Central memory CD8-positive, alpha-beta T cell (primary cell): Measurements from ENCODE around the gene GINS3.
"Not testable (repeated sequence)": the region's sequence is repeated elsewhere in the genome, so short reads cannot be mapped to it uniquely, and the experiment has no call there.

Source experiments
- ATAC-seq: fragments of 150-1000 bp; cut with Tn5 transposase; replicated peaks from 2 replicates; pipeline ENCODE4 v1.10.0; 2022; ENCODE audit warnings: mild to moderate bottlenecking, moderate FRiP score, moderate number of reproducible peaks; ENCODE audit not compliant: poor library complexity, severe bottlenecking; ENCODE audit errors: extremely low read depth
- DNase-seq, 2 donors: peaks; one replicate each; pipeline ENCODE4 v3.0.0; 2021; ENCODE audit warnings: low spot score in 2 of 2
- H3K27ac Mint-ChIP-seq: one replicate; pipeline ENCODE4 v1.8.0; 2022; ENCODE audit warnings: low read depth, mild to moderate bottlenecking, moderate library complexity, mixed read lengths
- H3K27me3 Mint-ChIP-seq: one replicate; pipeline ENCODE4 v1.8.0; 2022; ENCODE audit warnings: mixed read lengths
- H3K36me3 Mint-ChIP-seq: one replicate; pipeline ENCODE4 v1.8.0; 2022; ENCODE audit warnings: mild to moderate bottlenecking, moderate library complexity, mixed read lengths; ENCODE audit not compliant: insufficient read depth
- H3K4me1 Mint-ChIP-seq: one replicate; pipeline ENCODE4 v1.8.0; 2022; ENCODE audit warnings: mixed read lengths
- H3K4me3 Mint-ChIP-seq: one replicate; pipeline ENCODE4 v1.8.0; 2022; ENCODE audit warnings: mild to moderate bottlenecking, moderate library complexity, mixed read lengths
- H3K9me3 Mint-ChIP-seq: one replicate; pipeline ENCODE4 v1.8.0; 2022; ENCODE audit warnings: mixed read lengths

The GINS3 gene

GRCh38 chr16:58401305-58401704 is 9.0 kb downstream of the GINS3 start:
- not testable (repeated sequence) for H3K4me1 Mint-ChIP-seq, H3K27me3 Mint-ChIP-seq, DNase-seq, H3K4me3 Mint-ChIP-seq, H3K36me3 Mint-ChIP-seq, ATAC-seq, H3K27ac Mint-ChIP-seq, H3K9me3 Mint-ChIP-seq

- H3K27ac Mint-ChIP-seq = no peak overlapping the region
- DNase-seq (no peak), ATAC-seq (no peak)
- H3K36me3 Mint-ChIP-seq = no peaks in the 10 kb centered on the region
- no peaks in the 10 kb centered on the region for H3K9me3 Mint-ChIP-seq
- no peaks in the 10 kb centered on the region for H3K4me1 Mint-ChIP-seq
- H3K4me3 Mint-ChIP-seq = no peak overlapping the region
- H3K27me3 Mint-ChIP-seq = no peaks in the 10 kb centered on the region
These were observed 10.5 kb downstream of the GINS3 start for GRCh38 chr16:58402796-58403195.

- DNase-seq (no peak), ATAC-seq (no peak)
- Mint-ChIP-seq H3K27ac (no peak overlapping the region), H3K36me3 (no peaks in the 10 kb centered on the region), H3K4me1 (no peaks in the 10 kb centered on the region), H3K4me3 (no peak overlapping the region), H3K9me3 (no peaks in the 10 kb centered on the region), H3K27me3 (no peaks in the 10 kb centered on the region)
These were observed 17.2 kb downstream of the GINS3 start for GRCh38 chr16:58409316-58409973.

- H3K36me3 Mint-ChIP-seq = no peaks in the 10 kb centered on the region
- no peaks in the 10 kb centered on the region for H3K9me3 Mint-ChIP-seq
- no peaks in the 10 kb centered on the region for H3K27me3 Mint-ChIP-seq
- H3K4me1 Mint-ChIP-seq = no peaks in the 10 kb centered on the region
- H3K27ac Mint-ChIP-seq = peak overlapping the region; percentile 47
- no peak overlapping the region for H3K4me3 Mint-ChIP-seq
- DNase-seq (no peak), ATAC-seq (no peak)
These were observed 19.1 kb downstream of the GINS3 start for GRCh38 chr16:58411336-58411735.

- Mint-ChIP-seq H3K4me3 (no peak overlapping the region), H3K27ac (no peak overlapping the region), H3K27me3 (peaks cover 2% of the 10 kb centered on the region), H3K36me3 (no peaks in the 10 kb centered on the region), H3K9me3 (no peaks in the 10 kb centered on the region), H3K4me1 (no peaks in the 10 kb centered on the region)
- ATAC-seq = no peak
- no peak for DNase-seq
These were observed 19.7 kb downstream of the GINS3 start for GRCh38 chr16:58411736-58412614.

- not testable (repeated sequence) for H3K4me1 Mint-ChIP-seq, H3K27me3 Mint-ChIP-seq, DNase-seq, ATAC-seq, H3K9me3 Mint-ChIP-seq, H3K36me3 Mint-ChIP-seq, H3K4me3 Mint-ChIP-seq, H3K27ac Mint-ChIP-seq
These were observed 20.3 kb downstream of the GINS3 start for GRCh38 chr16:58412615-58412970.

GRCh38 chr16:58413359-58413758 is 21.1 kb downstream of the GINS3 start:
- no peak overlapping the region for H3K27ac Mint-ChIP-seq
- DNase-seq (no peak), ATAC-seq (no peak)
- peaks cover 16% of the 10 kb centered on the region for H3K27me3 Mint-ChIP-seq
- H3K4me1 Mint-ChIP-seq = no peaks in the 10 kb centered on the region
- no peaks in the 10 kb centered on the region for H3K36me3 Mint-ChIP-seq
- no peak overlapping the region for H3K4me3 Mint-ChIP-seq
- no peaks in the 10 kb centered on the region for H3K9me3 Mint-ChIP-seq

GRCh38 chr16:58415003-58415402 is 22.7 kb downstream of the GINS3 start:
- no peaks in the 10 kb centered on the region for H3K36me3 Mint-ChIP-seq
- H3K4me1 Mint-ChIP-seq = no peaks in the 10 kb centered on the region
- ATAC-seq = no peak
- no peak overlapping the region for H3K27ac Mint-ChIP-seq
- H3K27me3 Mint-ChIP-seq = peaks cover 31% of the 10 kb centered on the region
- no peak overlapping the region for H3K4me3 Mint-ChIP-seq
- DNase-seq = no peak
- no peaks in the 10 kb centered on the region for H3K9me3 Mint-ChIP-seq

- peaks cover 40% of the 10 kb centered on the region for H3K27me3 Mint-ChIP-seq
- not testable (repeated sequence) for H3K4me1 Mint-ChIP-seq, ATAC-seq, H3K27ac Mint-ChIP-seq, DNase-seq, H3K4me3 Mint-ChIP-seq, H3K36me3 Mint-ChIP-seq, H3K9me3 Mint-ChIP-seq
These were observed 23.7 kb downstream of the GINS3 start for GRCh38 chr16:58415961-58416360.

- Mint-ChIP-seq H3K27me3 (peaks cover 48% of the 10 kb centered on the region), H3K36me3 (no peaks in the 10 kb centered on the region), H3K9me3 (no peaks in the 10 kb centered on the region), H3K4me1 (no peaks in the 10 kb centered on the region), H3K4me3 (no peak overlapping the region), H3K27ac (no peak overlapping the region)
- no peak for ATAC-seq
- DNase-seq = no peak
These were observed 24.8 kb downstream of the GINS3 start for GRCh38 chr16:58417035-58417434.

GRCh38 chr16:58417600-58417999 is 25.3 kb downstream of the GINS3 start:
- Mint-ChIP-seq H3K4me1 (no peaks in the 10 kb centered on the region), H3K36me3 (no peaks in the 10 kb centered on the region), H3K27me3 (peaks cover 54% of the 10 kb centered on the region), H3K9me3 (no peaks in the 10 kb centered on the region), H3K4me3 (no peak overlapping the region), H3K27ac (no peak overlapping the region)
- ATAC-seq (no peak), DNase-seq (no peak)

- Mint-ChIP-seq H3K27me3 (peaks cover 58% of the 10 kb centered on the region), H3K9me3 (no peaks in the 10 kb centered on the region), H3K27ac (no peak overlapping the region), H3K4me3 (no peak overlapping the region), H3K36me3 (no peaks in the 10 kb centered on the region), H3K4me1 (no peaks in the 10 kb centered on the region)
- DNase-seq (no peak), ATAC-seq (no peak)
These were observed 25.8 kb downstream of the GINS3 start for GRCh38 chr16:58418026-58418425.

- no peak overlapping the region for H3K4me3 Mint-ChIP-seq
- no peaks in the 10 kb centered on the region for H3K4me1 Mint-ChIP-seq
- H3K27ac Mint-ChIP-seq = no peak overlapping the region
- H3K9me3 Mint-ChIP-seq = no peaks in the 10 kb centered on the region
- ATAC-seq (no peak), DNase-seq (no peak)
- no peaks in the 10 kb centered on the region for H3K36me3 Mint-ChIP-seq
- H3K27me3 Mint-ChIP-seq = peaks cover 61% of the 10 kb centered on the region
These were observed 26.3 kb downstream of the GINS3 start for GRCh38 chr16:58418601-58419000.
